Right atrium auricular region (tissue), 2 donors: ENCODE measurements around the gene CEP128. TPM values are rescaled to one million over a fixed set of nuclear protein-coding genes. Genes with fewer than 3 reads are reported as not detected.

Source experiments
- DNase-seq: peaks from one replicate; pipeline ENCODE4 v3.0.0-alpha.2; 2019; ENCODE audit warnings: low spot score
- H3K27ac ChIP-seq, 2 donors: fragments of 200-600 bp; sonication (generic); 1 replicate in 1 of 2; 2 replicates in 1 of 2; pipeline ENCODE4 v1.5.1; 2016 to 2019
- H3K27me3 ChIP-seq, 2 donors: fragments of 200-600 bp; sonication (generic); one replicate each; pipeline versions ENCODE4 v1.5.1 to v1.6.0; 2017 to 2019
- H3K36me3 ChIP-seq: fragments of 200-600 bp; sonication (generic); one replicate; pipeline ENCODE4 v1.5.1; 2016
- H3K4me1 ChIP-seq, 2 donors: fragments of 200-600 bp; sonication (generic); one replicate each; pipeline versions ENCODE4 v1.5.1 to v1.6.0; 2017 to 2019
- H3K4me3 ChIP-seq, 2 donors: fragments of 200-600 bp; sonication (generic); 1 replicate in 1 of 2; 2 replicates in 1 of 2; pipeline ENCODE4 v1.5.1; 2017 to 2019; ENCODE audit warnings: mild to moderate bottlenecking in 1 of 2, moderate library complexity in 1 of 2
- H3K9me3 ChIP-seq, 2 donors: fragments of 200-600 bp; sonication (generic); one replicate each; pipeline ENCODE4 v1.5.1; 2019
- total RNA-seq, 2 donors: library from RNA; depleted of rRNA; stranded (reverse); fragments of >200 nt; gene quantifications; one replicate each; pipeline ENCODE4 v1.1.0, GENCODE V29; 2016
- TF ChIP-seq, protein P1 (sequence below), 2 donors: fragments of 200-600 bp; sonication (generic); IDR thresholded peaks; one replicate each; pipeline ENCODE4 v1.5.1; 2019; ENCODE audit warnings: antibody characterized with exemption in 2 of 2

Gene CEP128
- total RNA-seq, 2 donors from 2014 or later = 1.3 to 2.7 TPM

DNA sequence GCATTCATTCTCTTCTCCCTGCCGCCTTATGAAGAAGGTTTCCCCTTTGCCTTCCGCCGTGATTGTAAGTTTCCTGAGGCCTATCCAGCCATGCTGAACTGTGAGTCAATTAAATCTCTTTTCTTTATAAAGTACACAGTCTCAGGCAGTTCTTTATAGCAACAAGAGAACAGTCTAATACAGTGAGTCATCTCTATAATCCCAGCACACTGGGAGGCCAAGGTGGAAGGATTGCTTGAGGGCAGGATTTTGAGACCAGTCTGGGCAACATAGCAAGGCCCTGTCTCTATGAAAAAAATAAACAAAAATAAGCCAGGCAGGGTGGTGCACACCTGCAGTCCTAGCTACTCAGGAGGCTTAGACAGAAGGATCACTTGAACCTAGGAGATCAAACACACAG lies 259.9 kb downstream of the CEP128 start:
- H3K4me1 ChIP-seq = no peaks in the 10 kb centered on the region
- TF ChIP-seq, protein P1, sequence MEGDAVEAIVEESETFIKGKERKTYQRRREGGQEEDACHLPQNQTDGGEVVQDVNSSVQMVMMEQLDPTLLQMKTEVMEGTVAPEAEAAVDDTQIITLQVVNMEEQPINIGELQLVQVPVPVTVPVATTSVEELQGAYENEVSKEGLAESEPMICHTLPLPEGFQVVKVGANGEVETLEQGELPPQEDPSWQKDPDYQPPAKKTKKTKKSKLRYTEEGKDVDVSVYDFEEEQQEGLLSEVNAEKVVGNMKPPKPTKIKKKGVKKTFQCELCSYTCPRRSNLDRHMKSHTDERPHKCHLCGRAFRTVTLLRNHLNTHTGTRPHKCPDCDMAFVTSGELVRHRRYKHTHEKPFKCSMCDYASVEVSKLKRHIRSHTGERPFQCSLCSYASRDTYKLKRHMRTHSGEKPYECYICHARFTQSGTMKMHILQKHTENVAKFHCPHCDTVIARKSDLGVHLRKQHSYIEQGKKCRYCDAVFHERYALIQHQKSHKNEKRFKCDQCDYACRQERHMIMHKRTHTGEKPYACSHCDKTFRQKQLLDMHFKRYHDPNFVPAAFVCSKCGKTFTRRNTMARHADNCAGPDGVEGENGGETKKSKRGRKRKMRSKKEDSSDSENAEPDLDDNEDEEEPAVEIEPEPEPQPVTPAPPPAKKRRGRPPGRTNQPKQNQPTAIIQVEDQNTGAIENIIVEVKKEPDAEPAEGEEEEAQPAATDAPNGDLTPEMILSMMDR (IDR thresholded peaks at IDR 0.05) = no peak
- H3K36me3 ChIP-seq = no peaks in the 10 kb centered on the region
- no peaks in the 10 kb centered on the region for H3K27me3 ChIP-seq
- H3K4me3 ChIP-seq = no peak overlapping the region
- DNase-seq = no peak
- no peak overlapping the region for H3K27ac ChIP-seq
- H3K9me3 ChIP-seq = peaks cover 0 to 30% of the 10 kb centered on the region in 2 donors

DNA sequence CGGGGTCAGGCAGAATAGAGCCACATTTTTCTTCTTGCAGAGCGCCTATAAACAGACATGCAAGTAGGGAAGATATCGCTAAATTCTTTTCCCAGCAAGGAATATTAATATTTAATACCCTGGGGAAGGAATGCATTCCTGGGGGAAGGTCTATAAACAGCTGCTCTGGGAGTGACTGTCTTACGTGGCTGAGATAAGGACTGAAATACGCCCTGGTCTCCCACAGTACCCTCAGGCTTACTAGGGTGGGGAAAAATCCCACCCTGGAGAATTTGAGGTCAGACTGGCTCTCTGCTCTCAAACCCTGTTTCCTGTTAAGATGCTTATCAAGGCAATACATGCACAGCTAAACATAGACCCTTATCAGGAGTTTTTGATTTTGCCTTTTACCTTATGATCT lies 262.3 kb downstream of the CEP128 start:
- no peaks in the 10 kb centered on the region for H3K36me3 ChIP-seq
- no peak for DNase-seq
- no peak overlapping the region for H3K4me3 ChIP-seq
- H3K27me3 ChIP-seq = no peaks in the 10 kb centered on the region
- peaks cover 0 to 18% of the 10 kb centered on the region in 2 donors for H3K9me3 ChIP-seq
- H3K27ac ChIP-seq = no peak overlapping the region
- no peaks in the 10 kb centered on the region for H3K4me1 ChIP-seq
- TF ChIP-seq, protein P1 (IDR thresholded peaks at IDR 0.05) = no peak

DNA sequence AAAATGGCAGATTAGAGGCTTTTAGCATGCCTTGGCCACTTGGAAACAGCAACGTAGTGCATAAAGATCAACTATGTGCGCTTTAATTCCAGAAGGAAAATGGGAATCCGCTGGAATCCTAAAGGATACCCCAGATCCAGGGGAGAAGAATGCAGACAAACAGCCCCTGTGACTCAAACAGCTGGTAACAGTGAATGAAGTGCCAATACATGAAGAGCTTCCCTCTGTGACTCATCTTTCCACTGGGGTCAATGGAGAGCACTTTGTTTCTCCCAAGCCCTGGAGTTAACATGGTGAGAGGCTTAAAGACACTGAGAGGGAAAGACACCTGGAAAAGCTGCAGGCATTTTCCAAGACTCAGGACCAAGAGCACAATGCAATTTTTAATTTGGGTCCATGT lies 263.1 kb downstream of the CEP128 start:
- H3K27me3 ChIP-seq = no peaks in the 10 kb centered on the region
- H3K4me3 ChIP-seq = no peak overlapping the region
- no peak for DNase-seq
- no peaks in the 10 kb centered on the region for H3K36me3 ChIP-seq
- H3K27ac ChIP-seq = no peak overlapping the region
- TF ChIP-seq, protein P1 (IDR thresholded peaks at IDR 0.05) = no peak
- H3K4me1 ChIP-seq = no peaks in the 10 kb centered on the region
- peaks cover 0 to 14% of the 10 kb centered on the region in 2 donors for H3K9me3 ChIP-seq

DNA sequence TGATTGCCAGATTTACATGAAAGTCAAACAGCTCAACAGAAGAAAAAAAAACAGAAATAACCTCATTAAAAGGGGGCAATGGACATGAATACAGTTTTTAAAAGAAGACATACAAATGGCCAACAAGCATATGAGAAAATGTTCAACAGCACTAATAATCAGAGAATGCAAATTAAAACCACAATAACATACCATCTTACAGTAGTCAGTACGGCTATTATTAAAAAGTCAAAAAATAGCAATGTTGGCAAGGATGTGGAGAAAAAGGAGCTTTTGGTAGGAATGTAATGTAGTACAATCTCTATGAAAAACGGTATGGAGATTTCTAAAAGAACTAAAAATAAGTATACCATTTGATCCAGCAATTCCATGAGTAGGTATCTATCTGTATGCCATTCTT lies 272.1 kb downstream of the CEP128 start:
- TF ChIP-seq, protein P1 (IDR thresholded peaks at IDR 0.05) = no peak
- Histone ChIP-seq H3K9me3 (no peaks in the 10 kb centered on the region), H3K36me3 (no peaks in the 10 kb centered on the region), H3K27ac (no peak overlapping the region), H3K4me1 (no peaks in the 10 kb centered on the region), H3K4me3 (no peak overlapping the region), H3K27me3 (no peaks in the 10 kb centered on the region)
- no peak for DNase-seq

DNA sequence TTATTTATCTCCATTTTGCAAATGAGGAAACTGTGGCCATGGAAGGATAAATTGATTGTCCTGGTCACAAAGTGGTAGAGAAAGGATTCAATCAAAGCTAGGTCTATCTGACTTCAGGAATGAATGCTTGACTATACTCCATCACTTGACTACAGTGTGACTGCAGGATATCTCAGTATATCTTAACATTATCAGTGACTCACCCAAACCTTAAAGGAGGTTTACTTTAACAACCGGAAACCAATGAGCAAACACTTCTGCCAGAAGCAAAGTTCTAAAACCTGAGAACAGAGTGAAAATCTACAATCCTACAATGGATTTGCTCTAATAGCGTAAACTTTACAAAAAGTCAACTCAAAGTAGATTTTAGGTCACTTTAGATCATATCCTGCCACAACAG lies 277.0 kb downstream of the CEP128 start:
- TF ChIP-seq, protein P1 (IDR thresholded peaks at IDR 0.05) = no peak
- no peak for DNase-seq
- Histone ChIP-seq H3K4me1 (no peaks in the 10 kb centered on the region), H3K9me3 (no peaks in the 10 kb centered on the region), H3K36me3 (no peaks in the 10 kb centered on the region), H3K27me3 (no peaks in the 10 kb centered on the region), H3K4me3 (no peak overlapping the region), H3K27ac (no peak overlapping the region)

DNA sequence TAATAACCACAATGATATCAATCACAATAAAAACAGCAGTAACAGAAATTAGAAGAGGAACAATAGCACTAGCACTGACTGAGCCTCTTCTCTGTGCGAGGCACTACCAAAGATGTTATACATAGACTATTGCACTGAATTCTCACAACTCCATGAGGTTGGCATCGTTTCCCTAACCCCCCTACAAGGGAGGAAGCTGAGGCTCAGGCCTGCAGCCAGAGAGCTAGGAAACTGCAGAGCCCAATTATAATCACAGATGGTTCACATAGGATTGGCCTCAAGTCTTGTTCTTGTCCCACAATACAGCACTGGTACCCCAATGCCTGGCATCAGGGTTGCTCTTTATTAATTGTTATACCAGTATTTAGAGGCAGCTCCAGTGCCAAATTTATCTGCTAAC lies 278.0 kb downstream of the CEP128 start:
- H3K4me1 ChIP-seq = no peaks in the 10 kb centered on the region
- H3K9me3 ChIP-seq = no peaks in the 10 kb centered on the region
- H3K27me3 ChIP-seq = no peaks in the 10 kb centered on the region
- no peak for DNase-seq
- TF ChIP-seq, protein P1 (IDR thresholded peaks at IDR 0.05) = no peak
- no peaks in the 10 kb centered on the region for H3K36me3 ChIP-seq
- no peak overlapping the region for H3K27ac ChIP-seq
- H3K4me3 ChIP-seq = no peak overlapping the region
